Rectal smooth muscle tissue (tissue), 1 donor: ENCODE results near the gene TOM1L2.

Source experiments
- H3K27ac ChIP-seq: one replicate; pipeline ENCODE4 v1.7.0; 2013; ENCODE audit warnings: low read depth, low read length, inconsistent platforms
- H3K27me3 ChIP-seq: one replicate; pipeline ENCODE4 v1.7.0; 2013; ENCODE audit warnings: low read length; ENCODE audit not compliant: control insufficient read depth, insufficient read depth
- H3K36me3 ChIP-seq: one replicate; pipeline ENCODE4 v1.7.0; 2013; ENCODE audit warnings: low read length; ENCODE audit not compliant: control insufficient read depth, insufficient read depth
- H3K4me1 ChIP-seq: one replicate; pipeline ENCODE4 v1.7.0; 2013; ENCODE audit warnings: low read length; ENCODE audit not compliant: control insufficient read depth, insufficient read depth
- H3K4me3 ChIP-seq: one replicate; pipeline ENCODE4 v1.7.0; 2013; ENCODE audit warnings: low read length
- H3K9ac ChIP-seq: one replicate; pipeline ENCODE4 v1.7.0; 2013; ENCODE audit warnings: low read length

The TOM1L2 gene

GRCh38 chr17:17972126-17972951, at the start of gene TOM1L2, which contains the start of gene DRC3:
Gene TOM1L2, minus strand, starts transcription at chr17:17972400. Its CDS starts 87 bp downstream, at chr17:17972313.
Gene DRC3, plus strand, starts transcription at chr17:17972862. Its CDS starts 4,737 bp downstream, at chr17:17977599.
- Histone ChIP-seq H3K27ac (peak within 1 kb of the TSS; percentile 80), H3K9ac (peak within 1 kb of the TSS; percentile 45), H3K4me1 (peaks cover 12% of the 10 kb centered on the region), H3K27me3 (no peaks in the 10 kb centered on the region), H3K4me3 (peak within 1 kb of the TSS; percentile 81), H3K36me3 (no peaks in the 10 kb centered on the region)

DNA sequence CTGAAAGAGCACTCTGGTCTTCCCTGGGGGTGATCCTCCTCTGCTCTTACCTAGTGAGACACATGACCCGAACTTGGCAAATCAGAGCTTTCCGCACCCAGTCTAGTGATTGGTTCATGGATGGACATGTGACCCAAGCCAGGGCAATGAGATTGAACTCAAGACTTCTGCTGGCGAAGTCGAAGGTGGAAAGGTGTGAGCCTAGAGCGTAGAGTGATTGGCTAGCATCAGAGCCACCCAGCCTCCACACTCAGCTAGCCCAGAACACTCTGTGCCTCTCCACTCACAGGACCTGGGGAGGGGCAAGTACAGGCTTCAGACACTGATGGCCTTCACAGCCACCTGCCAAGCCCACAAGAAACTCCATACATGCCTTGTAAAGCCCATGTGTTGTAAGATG, 49.2 kb upstream of the TOM1L2 start:
- H3K27ac ChIP-seq: no peak overlapping the region
- H3K27me3 ChIP-seq: no peaks in the 10 kb centered on the region
- H3K36me3 ChIP-seq: peaks cover 25% of the 10 kb centered on the region
- H3K9ac ChIP-seq: no peak overlapping the region
- no peak overlapping the region for H3K4me3 ChIP-seq
- no peaks in the 10 kb centered on the region for H3K4me1 ChIP-seq

- peaks cover 22% of the 10 kb centered on the region for H3K36me3 ChIP-seq
- H3K9ac ChIP-seq: no peak overlapping the region
- no peaks in the 10 kb centered on the region for H3K27me3 ChIP-seq
- no peaks in the 10 kb centered on the region for H3K4me1 ChIP-seq
- no peak overlapping the region for H3K27ac ChIP-seq
- H3K4me3 ChIP-seq: no peak overlapping the region
Measured at GRCh38 chr17:18020971-18021370, 48.8 kb upstream of the TOM1L2 start.

GRCh38 chr17:18019838-18020154, 47.6 kb upstream of the TOM1L2 start:
- Histone ChIP-seq H3K9ac (no peak overlapping the region), H3K4me1 (no peaks in the 10 kb centered on the region), H3K27me3 (no peaks in the 10 kb centered on the region), H3K4me3 (no peak overlapping the region), H3K27ac (no peak overlapping the region), H3K36me3 (peaks cover 21% of the 10 kb centered on the region)

GRCh38 chr17:18018411-18018921, 46.3 kb upstream of the TOM1L2 start:
- H3K27ac ChIP-seq: no peak overlapping the region
- no peak overlapping the region for H3K4me3 ChIP-seq
- no peaks in the 10 kb centered on the region for H3K27me3 ChIP-seq
- no peaks in the 10 kb centered on the region for H3K4me1 ChIP-seq
- H3K36me3 ChIP-seq: peaks cover 16% of the 10 kb centered on the region
- no peak overlapping the region for H3K9ac ChIP-seq

DNA sequence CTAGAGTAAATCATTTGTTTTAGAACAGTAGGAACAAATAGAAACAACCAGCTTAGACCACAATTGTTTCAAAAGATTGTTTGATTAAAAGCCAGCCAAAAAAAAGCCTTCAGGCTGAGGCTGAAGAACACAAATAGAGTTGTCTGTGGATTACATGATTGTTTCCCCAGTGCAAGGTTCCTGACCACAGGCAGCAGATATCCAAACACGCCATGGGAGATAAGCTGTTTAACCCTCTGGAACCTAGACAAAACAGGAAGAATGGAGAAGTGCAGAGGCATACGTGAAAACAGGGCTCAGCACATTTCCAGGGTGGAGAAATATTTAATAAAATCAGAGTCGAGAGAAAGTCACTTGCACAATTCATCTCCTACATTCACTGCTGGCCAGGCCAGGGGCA, 45.8 kb upstream of the TOM1L2 start:
- Histone ChIP-seq H3K27ac (no peak overlapping the region), H3K27me3 (no peaks in the 10 kb centered on the region), H3K36me3 (peaks cover 16% of the 10 kb centered on the region), H3K9ac (no peak overlapping the region), H3K4me3 (no peak overlapping the region), H3K4me1 (no peaks in the 10 kb centered on the region)

- Histone ChIP-seq H3K27me3 (no peaks in the 10 kb centered on the region), H3K36me3 (peaks cover 11% of the 10 kb centered on the region)
Measured at GRCh38 chr17:18016426-18016825, 44.2 kb upstream of the TOM1L2 start.

DNA sequence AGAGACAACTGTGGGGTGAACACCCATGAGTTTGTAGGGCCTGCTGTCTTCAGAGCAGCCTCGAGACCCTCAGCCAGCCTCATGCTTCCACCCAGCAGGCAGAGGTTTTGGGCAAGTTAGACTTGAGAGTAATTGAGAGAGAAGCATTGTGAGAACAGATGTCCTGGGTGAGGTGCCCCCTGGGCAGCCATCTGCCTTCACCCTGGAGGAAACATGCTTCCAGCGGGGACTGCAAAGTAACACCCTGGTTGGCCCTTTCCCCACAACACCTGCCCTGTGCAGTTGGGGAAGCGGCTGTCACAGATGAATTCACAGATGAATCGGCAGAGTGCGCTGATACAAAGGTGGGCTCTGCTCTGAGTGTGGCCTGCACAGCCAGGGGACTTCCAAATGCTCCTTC, 43.4 kb upstream of the TOM1L2 start:
- no peak overlapping the region for H3K4me3 ChIP-seq
- peaks cover 10% of the 10 kb centered on the region for H3K36me3 ChIP-seq

More at GRCh38 chr17:18016426-18016825, 44.2 kb upstream of the TOM1L2 start:
- H3K27ac ChIP-seq: no peak overlapping the region
- no peaks in the 10 kb centered on the region for H3K4me1 ChIP-seq
- no peak overlapping the region for H3K9ac ChIP-seq
- no peak overlapping the region for H3K4me3 ChIP-seq

DNA sequence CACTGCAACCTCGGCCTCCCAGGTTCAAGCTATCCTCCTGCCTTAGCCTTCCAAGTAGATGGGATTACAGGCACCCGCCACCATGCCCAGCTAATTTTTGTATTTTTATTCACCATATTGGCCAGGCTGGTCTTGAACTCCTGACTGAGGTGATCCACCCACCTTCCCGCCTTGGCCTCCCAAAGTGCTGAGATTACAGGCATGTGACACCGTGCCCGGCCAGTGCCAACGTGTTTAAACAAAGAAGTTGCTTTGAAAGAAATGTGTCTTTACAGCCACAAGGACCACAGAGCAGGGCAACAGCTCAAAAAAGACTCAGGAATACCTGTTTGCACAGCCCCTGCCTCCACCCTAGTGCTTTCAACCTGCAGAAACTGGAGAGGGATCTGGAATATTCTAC, 41.8 kb upstream of the TOM1L2 start:
- Histone ChIP-seq H3K27ac (no peak overlapping the region), H3K4me3 (no peak overlapping the region), H3K36me3 (peaks cover 7% of the 10 kb centered on the region), H3K9ac (no peak overlapping the region), H3K4me1 (no peaks in the 10 kb centered on the region), H3K27me3 (no peaks in the 10 kb centered on the region)

More for the DNA sequence above, 43.4 kb upstream of the TOM1L2 start:
- Histone ChIP-seq H3K27ac (no peak overlapping the region), H3K4me1 (no peaks in the 10 kb centered on the region), H3K27me3 (no peaks in the 10 kb centered on the region), H3K9ac (no peak overlapping the region)

DNA sequence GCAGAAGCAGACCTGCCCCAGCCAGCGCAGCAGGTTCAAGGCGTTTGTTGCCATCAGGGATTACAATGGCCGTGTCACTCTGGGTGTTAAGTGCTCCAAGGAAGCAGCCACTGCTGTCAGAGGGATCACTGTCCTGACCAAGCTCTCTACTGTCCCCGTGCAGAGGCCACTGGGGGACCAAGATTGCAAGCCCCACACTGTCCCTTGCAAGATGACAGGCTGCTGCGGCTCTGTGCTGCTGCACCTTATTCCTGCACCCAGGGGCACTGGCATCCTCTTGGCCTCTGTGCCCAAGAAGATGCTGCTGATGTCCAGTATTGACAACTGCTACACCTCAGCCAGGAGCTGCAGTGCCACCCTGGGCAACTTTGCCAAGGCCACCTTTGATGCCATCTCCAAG, 39.1 kb upstream of the TOM1L2 start:
- H3K27ac ChIP-seq: no peak overlapping the region
- H3K4me1 ChIP-seq: no peaks in the 10 kb centered on the region
- H3K4me3 ChIP-seq: no peak overlapping the region
- no peak overlapping the region for H3K9ac ChIP-seq
- peaks cover 4% of the 10 kb centered on the region for H3K36me3 ChIP-seq
- H3K27me3 ChIP-seq: no peaks in the 10 kb centered on the region

DNA sequence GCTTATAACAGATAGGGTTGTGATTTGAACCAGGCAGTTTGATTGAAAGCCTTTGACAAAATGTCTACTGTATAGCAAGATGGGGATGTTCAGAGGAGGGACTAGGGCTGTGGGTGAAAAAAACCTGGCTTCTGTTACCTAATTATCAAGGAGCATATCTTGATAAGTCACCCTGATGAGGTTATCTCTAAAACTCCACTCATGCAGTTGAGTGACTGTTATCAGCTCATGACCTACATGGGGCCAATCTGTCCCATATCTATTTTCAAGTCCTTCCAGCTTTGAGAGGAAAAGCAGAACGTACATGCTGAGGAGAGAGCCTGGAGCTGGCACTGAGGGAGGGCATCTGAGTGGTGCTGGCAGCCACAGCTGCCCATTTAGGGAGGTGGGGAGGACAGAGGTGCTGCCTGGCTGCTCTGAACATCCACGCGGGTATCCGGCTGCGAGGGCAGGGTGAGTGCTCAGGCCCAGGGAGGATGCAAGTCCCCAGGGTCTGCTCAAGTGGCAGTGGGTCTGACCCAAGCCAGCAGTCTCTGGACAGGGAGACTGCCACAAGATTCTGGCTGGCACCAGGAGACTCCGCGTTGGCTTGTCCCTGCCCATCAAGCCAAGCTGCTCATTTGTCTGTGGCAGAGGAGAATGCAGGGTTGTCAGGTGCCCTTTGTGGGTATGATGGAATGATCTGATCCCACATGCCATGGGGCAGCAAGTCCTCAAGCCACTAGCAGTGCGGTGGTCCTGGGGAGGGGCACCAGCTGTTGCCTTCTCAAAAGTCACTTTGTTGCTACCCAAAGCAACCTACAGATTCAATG, 37.6 kb upstream of the TOM1L2 start:
- Histone ChIP-seq H3K4me1 (no peaks in the 10 kb centered on the region), H3K9ac (no peak overlapping the region), H3K27me3 (no peaks in the 10 kb centered on the region), H3K27ac (no peak overlapping the region), H3K4me3 (no peak overlapping the region), H3K36me3 (no peaks in the 10 kb centered on the region)

DNA sequence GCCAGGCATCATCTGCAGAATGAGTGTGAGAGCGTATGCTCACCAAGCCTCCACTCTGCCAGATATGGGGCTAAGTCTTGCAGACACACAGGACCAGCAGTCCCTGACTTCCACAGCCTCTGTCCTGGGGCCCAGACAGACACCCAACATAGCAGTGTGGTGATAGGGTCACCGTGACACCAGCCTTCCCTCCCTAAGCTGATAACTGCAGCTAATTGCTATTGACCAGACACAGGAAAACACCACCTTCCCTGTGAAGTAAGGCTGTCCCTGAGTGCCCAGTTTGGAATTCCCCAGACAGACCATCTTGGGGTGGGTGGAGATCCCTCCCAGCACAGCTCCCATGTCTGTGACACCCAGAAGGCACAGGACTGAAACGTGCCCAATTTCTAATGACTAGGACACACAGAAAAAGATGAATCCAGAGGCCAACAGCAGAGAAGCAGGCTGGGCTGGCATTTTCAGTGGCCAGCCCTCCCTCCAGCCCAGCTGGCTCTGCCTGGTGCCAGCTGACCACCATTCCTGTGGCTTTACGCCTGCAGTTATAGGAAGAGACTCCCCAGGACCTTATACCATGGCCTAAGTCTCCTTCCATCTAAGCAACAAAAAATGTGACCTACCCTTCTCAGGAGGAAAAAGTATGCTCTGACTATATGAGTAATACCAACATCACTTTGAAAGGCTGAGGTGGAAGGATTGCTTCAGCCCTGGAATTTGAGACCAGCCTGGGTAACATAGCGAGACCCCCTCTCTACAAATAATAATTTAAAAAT, 36.5 kb upstream of the TOM1L2 start:
- Histone ChIP-seq H3K9ac (no peak overlapping the region), H3K27ac (no peak overlapping the region), H3K27me3 (no peaks in the 10 kb centered on the region), H3K4me1 (no peaks in the 10 kb centered on the region), H3K36me3 (no peaks in the 10 kb centered on the region), H3K4me3 (no peak overlapping the region)
